Glutamatergic neuron (in vitro differentiated cells): ENCODE measurements around the gene RBFOX1. TPM values are rescaled to one million over a fixed set of nuclear protein-coding genes. Genes with fewer than 3 reads are reported as not detected.

ENCODE experiments used
- DNase-seq: peaks from one replicate; pipeline ENCODE4 v3.0.0; 2022
- H3K27ac Mint-ChIP-seq: one replicate; pipeline ENCODE4 v1.8.0; 2020; ENCODE audit warnings: mild to moderate bottlenecking, mixed read lengths, inconsistent platforms; ENCODE audit not compliant: unreplicated experiment
- H3K27me3 Mint-ChIP-seq: one replicate; pipeline ENCODE4 v1.8.0; 2020; ENCODE audit warnings: mild to moderate bottlenecking, moderate library complexity, mixed read lengths, inconsistent platforms; ENCODE audit not compliant: unreplicated experiment
- H3K36me3 Mint-ChIP-seq: one replicate; pipeline ENCODE4 v1.8.0; 2020; ENCODE audit warnings: mild to moderate bottlenecking, mixed read lengths, inconsistent platforms; ENCODE audit not compliant: unreplicated experiment
- H3K4me1 Mint-ChIP-seq: one replicate; pipeline ENCODE4 v1.8.0; 2020; ENCODE audit warnings: mild to moderate bottlenecking, low read depth, mixed read lengths, inconsistent platforms; ENCODE audit not compliant: unreplicated experiment
- H3K4me3 Mint-ChIP-seq: one replicate; pipeline ENCODE4 v1.8.0; 2020; ENCODE audit warnings: mild to moderate bottlenecking, mixed read lengths, inconsistent platforms; ENCODE audit not compliant: unreplicated experiment
- H3K9me3 Mint-ChIP-seq: one replicate; pipeline ENCODE4 v1.8.0; 2020; ENCODE audit warnings: mild to moderate bottlenecking, moderate library complexity, mixed read lengths, inconsistent platforms; ENCODE audit not compliant: unreplicated experiment
- CTCF ChIP-seq: fragments of 200-600 bp; sonication (generic); IDR thresholded peaks from one replicate; pipeline ENCODE4 v1.5.0; 2021; ENCODE audit not compliant: partially characterized antibody, unreplicated experiment
- total RNA-seq: library from RNA; stranded (reverse); fragmentation: NEBNext Ultra II Directional; extraction: Animal tissue kit (Norgen Biotek cat#: 25700); gene quantifications from one replicate; pipeline ENCODE4 v1.2.1, GENCODE V29; 2021; ENCODE audit not compliant: unreplicated experiment

Gene RBFOX1
- total RNA-seq, 1 donor from 2014 or later, result 30.5 TPM

- Mint-ChIP-seq H3K4me3 (no peak overlapping the region), H3K27me3 (peaks cover 2% of the 10 kb centered on the region), H3K27ac (no peak overlapping the region), H3K36me3 (no peaks in the 10 kb centered on the region), H3K4me1 (peaks cover 16% of the 10 kb centered on the region), H3K9me3 (peaks cover 10% of the 10 kb centered on the region)
- TF ChIP-seq CTCF, result no peak
- no peak for DNase-seq
Observed at GRCh38 chr16:7443142-7443541, 110.5 kb downstream of the RBFOX1 start.

- H3K36me3 Mint-ChIP-seq, result no peaks in the 10 kb centered on the region
- H3K4me1 Mint-ChIP-seq, result peaks cover 12% of the 10 kb centered on the region
- DNase-seq, result no peak
- peaks cover 4% of the 10 kb centered on the region for H3K27me3 Mint-ChIP-seq
- H3K27ac Mint-ChIP-seq, result no peak overlapping the region
- peaks cover 11% of the 10 kb centered on the region for H3K9me3 Mint-ChIP-seq
- H3K4me3 Mint-ChIP-seq, result no peak overlapping the region
- no peak for TF ChIP-seq CTCF
Observed at GRCh38 chr16:7443648-7444365, 111.2 kb downstream of the RBFOX1 start.

- no peak overlapping the region for H3K4me3 Mint-ChIP-seq
- peaks cover 13% of the 10 kb centered on the region for H3K9me3 Mint-ChIP-seq
Observed at GRCh38 chr16:7449306-7449705, 116.7 kb downstream of the RBFOX1 start.

GRCh38 chr16:7449808-7450207, 117.2 kb downstream of the RBFOX1 start:
- H3K4me3 Mint-ChIP-seq, result no peak overlapping the region
- H3K4me1 Mint-ChIP-seq, result no peaks in the 10 kb centered on the region
- no peak overlapping the region for H3K27ac Mint-ChIP-seq
- no peak for DNase-seq
- H3K27me3 Mint-ChIP-seq, result peaks cover 5% of the 10 kb centered on the region
- H3K36me3 Mint-ChIP-seq, result peaks cover 4% of the 10 kb centered on the region
- no peak for TF ChIP-seq CTCF
- peaks cover 13% of the 10 kb centered on the region for H3K9me3 Mint-ChIP-seq

More at GRCh38 chr16:7449306-7449705, 116.7 kb downstream of the RBFOX1 start:
- no peak for DNase-seq
- TF ChIP-seq CTCF, result no peak
- Mint-ChIP-seq H3K27ac (no peak overlapping the region), H3K27me3 (peaks cover 5% of the 10 kb centered on the region), H3K36me3 (peaks cover 4% of the 10 kb centered on the region), H3K4me1 (no peaks in the 10 kb centered on the region)

- Mint-ChIP-seq H3K4me1 (no peaks in the 10 kb centered on the region), H3K27me3 (peaks cover 5% of the 10 kb centered on the region), H3K4me3 (no peak overlapping the region), H3K9me3 (peaks cover 13% of the 10 kb centered on the region), H3K36me3 (peaks cover 4% of the 10 kb centered on the region), H3K27ac (no peak overlapping the region)
- no peak for TF ChIP-seq CTCF
- no peak for DNase-seq
Observed at GRCh38 chr16:7450440-7450839, 117.8 kb downstream of the RBFOX1 start.
